NOMO-1 (cell line): ENCODE measurements around the gene ZNF253.
"Not testable (repeated sequence)": the region's sequence is repeated elsewhere in the genome, so short reads cannot be mapped to it uniquely, and the experiment has no call there.

ENCODE experiments used
- DNase-seq, 2 experiments: peaks; one replicate each; lab custom pipeline; 2025; ENCODE audit not compliant: unreplicated experiment in 2 of 2; lab: John Stamatoyannopoulos, UW

ZNF253 gene

GRCh38 chr19:19892055-19892941 lies 26.6 kb downstream of the ZNF253 start:
- not testable (repeated sequence) for DNase-seq

- DNase-seq: peak; percentile 88 to 89
These were observed 34.6 kb downstream of the ZNF253 start for GRCh38 chr19:19900139-19900728.

- DNase-seq: peak; percentile 88 to 91
These were observed 35.2 kb downstream of the ZNF253 start, which contains the start of gene ZNF93 for GRCh38 chr19:19900729-19901444. Gene ZNF93, plus strand, starts transcription at chr19:19900946. Its CDS starts 143 bp downstream, at chr19:19901089.

GRCh38 chr19:19907551-19907950 lies 41.9 kb downstream of the ZNF253 start:
- DNase-seq: not testable (repeated sequence)

GRCh38 chr19:19909654-19910053 lies 44.0 kb downstream of the ZNF253 start:
- DNase-seq: no peak

- no peak for DNase-seq
These were observed 45.5 kb downstream of the ZNF253 start for GRCh38 chr19:19911150-19911549.

GRCh38 chr19:19914596-19914995 lies 48.9 kb downstream of the ZNF253 start:
- no peak for DNase-seq

GRCh38 chr19:19930417-19930816 lies 64.7 kb downstream of the ZNF253 start:
- not testable (repeated sequence) for DNase-seq

- not testable (repeated sequence) for DNase-seq
These were observed 68.0 kb downstream of the ZNF253 start for GRCh38 chr19:19933432-19934314.

- no peak for DNase-seq
These were observed 71.7 kb downstream of the ZNF253 start for GRCh38 chr19:19937403-19937802.

GRCh38 chr19:19938449-19938848 lies 72.8 kb downstream of the ZNF253 start:
- DNase-seq: no peak

GRCh38 chr19:19943848-19944582 lies 78.3 kb downstream of the ZNF253 start:
- no peak for DNase-seq
